ENCODE results near the gene PSMD1.

GRCh38 chr2:231065966-231066365 lies 9.3 kb downstream of the PSMD1 start:
- TF ChIP-seq CTCF (conservative IDR thresholded peaks at IDR 0.05; ENCODE audit: low read depth in 2 of 2) (no peak), EZH2 (IDR thresholded peaks at IDR 0.05; ENCODE audit: low read depth, unreplicated experiment) (no peak), POLR2AphosphoS5 (IDR thresholded peaks at IDR 0.05; ENCODE audit: low read depth) (no peak), REST (IDR thresholded peaks at IDR 0.05; ENCODE audit: unreplicated experiment) (no peak), EZH2phosphoT487 (IDR thresholded peaks at IDR 0.05; ENCODE audit: unreplicated experiment) (no peak), ETS1 (IDR thresholded peaks at IDR 0.05) (no peak), CREB1 (CRISPR knock-in tag; IDR thresholded peaks at IDR 0.05; ENCODE audit: low read depth) (no peak), ZNF114 (CRISPR knock-in tag; IDR thresholded peaks at IDR 0.05) (no peak), ZNF331 (CRISPR knock-in tag; IDR thresholded peaks at IDR 0.05; ENCODE audit: low read depth) (no peak), JUNB (IDR thresholded peaks at IDR 0.05; ENCODE audit: unreplicated experiment) (no peak), STAT1 (IDR thresholded peaks at IDR 0.05; ENCODE audit: unreplicated experiment) (no peak), NANOG (IDR thresholded peaks at IDR 0.05; ENCODE audit: borderline replicate concordance) (no peak), ZNF462 (CRISPR knock-in tag; IDR thresholded peaks at IDR 0.05) (no peak)

Measured in GM23338 (cell line).